ENCODE data around the gene NBEA. TPM values are rescaled to one million over a fixed set of nuclear protein-coding genes. Genes with fewer than 3 reads are reported as not detected.
A peak's percentile ranks its signal among the peaks of the same experiment; 100 is the strongest.

The NBEA gene
- total and polyA plus RNA-seq, 12 donors = 3.1 to 19.7 (median 14.2) TPM

DNA sequence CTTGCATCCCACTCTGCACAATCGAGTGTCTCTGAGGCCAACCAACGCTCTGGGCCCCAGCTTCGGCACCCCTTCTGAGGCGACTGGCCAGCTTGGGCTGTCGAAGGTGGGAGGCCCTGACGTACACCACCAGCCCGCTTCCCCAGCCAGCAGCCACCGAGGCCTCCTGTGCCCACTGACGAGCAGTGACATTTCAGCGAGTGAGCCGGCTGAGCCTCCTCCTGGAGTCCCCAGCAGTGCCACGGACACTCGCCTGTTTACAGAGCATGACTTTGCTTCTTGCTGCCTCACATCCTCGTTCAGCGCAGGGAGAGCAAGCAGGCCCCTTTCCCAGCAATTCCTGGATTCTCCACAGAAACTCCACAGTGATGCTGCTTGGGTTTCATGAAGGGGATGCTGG is 774.7 kb downstream of the NBEA start:
- H3K4me1 ChIP-seq (replicated peaks in 1 of 2) = peaks cover 4% of the 10 kb centered on the region in 2 donors
- whole genome bisulfite sequencing, 4 donors = 84 to 95% (median 92%) methylated on average over 7 to 15 of the region's 15 CpGs
- no peak for TF ChIP-seq POLR2A (IDR thresholded peaks at IDR 0.05)
- TF ChIP-seq, protein P1, sequence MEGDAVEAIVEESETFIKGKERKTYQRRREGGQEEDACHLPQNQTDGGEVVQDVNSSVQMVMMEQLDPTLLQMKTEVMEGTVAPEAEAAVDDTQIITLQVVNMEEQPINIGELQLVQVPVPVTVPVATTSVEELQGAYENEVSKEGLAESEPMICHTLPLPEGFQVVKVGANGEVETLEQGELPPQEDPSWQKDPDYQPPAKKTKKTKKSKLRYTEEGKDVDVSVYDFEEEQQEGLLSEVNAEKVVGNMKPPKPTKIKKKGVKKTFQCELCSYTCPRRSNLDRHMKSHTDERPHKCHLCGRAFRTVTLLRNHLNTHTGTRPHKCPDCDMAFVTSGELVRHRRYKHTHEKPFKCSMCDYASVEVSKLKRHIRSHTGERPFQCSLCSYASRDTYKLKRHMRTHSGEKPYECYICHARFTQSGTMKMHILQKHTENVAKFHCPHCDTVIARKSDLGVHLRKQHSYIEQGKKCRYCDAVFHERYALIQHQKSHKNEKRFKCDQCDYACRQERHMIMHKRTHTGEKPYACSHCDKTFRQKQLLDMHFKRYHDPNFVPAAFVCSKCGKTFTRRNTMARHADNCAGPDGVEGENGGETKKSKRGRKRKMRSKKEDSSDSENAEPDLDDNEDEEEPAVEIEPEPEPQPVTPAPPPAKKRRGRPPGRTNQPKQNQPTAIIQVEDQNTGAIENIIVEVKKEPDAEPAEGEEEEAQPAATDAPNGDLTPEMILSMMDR (IDR thresholded peaks at IDR 0.05) = no peak
- no peaks in the 10 kb centered on the region for H3K27me3 ChIP-seq
- DNase-seq = no peak
- no peak overlapping the region for H3K4me3 ChIP-seq
- H3K9me3 ChIP-seq (replicated peaks in 1 of 3) = no peaks in the 10 kb centered on the region
- intact Hi-C loops (cut with DNase I) = no loop called here
- no peak overlapping the region for H3K27ac ChIP-seq
- H3K36me3 ChIP-seq (replicated peaks in 1 of 2) = no peaks in the 10 kb centered on the region

- Histone ChIP-seq H3K27ac (no peak overlapping the region), H3K9me3 (replicated peaks in 1 of 3) (no peaks in the 10 kb centered on the region), H3K4me3 (no peak overlapping the region), H3K27me3 (no peaks in the 10 kb centered on the region), H3K4me1 (replicated peaks in 1 of 2) (peaks cover 4 to 8% of the 10 kb centered on the region in 2 donors), H3K36me3 (replicated peaks in 1 of 2) (no peaks in the 10 kb centered on the region)
- TF ChIP-seq, protein P1 (IDR thresholded peaks at IDR 0.05) = no peak
- TF ChIP-seq POLR2A (IDR thresholded peaks at IDR 0.05) = no peak
- DNase-seq = no peak
- intact Hi-C loops (cut with DNase I) = no loop called here
- WGBS, 4 donors = 51 to 70% (median 62%) methylated on average over 5 of the region's 5 CpGs
These were observed 776.0 kb downstream of the NBEA start for GRCh38 chr13:35718084-35718483.

DNA sequence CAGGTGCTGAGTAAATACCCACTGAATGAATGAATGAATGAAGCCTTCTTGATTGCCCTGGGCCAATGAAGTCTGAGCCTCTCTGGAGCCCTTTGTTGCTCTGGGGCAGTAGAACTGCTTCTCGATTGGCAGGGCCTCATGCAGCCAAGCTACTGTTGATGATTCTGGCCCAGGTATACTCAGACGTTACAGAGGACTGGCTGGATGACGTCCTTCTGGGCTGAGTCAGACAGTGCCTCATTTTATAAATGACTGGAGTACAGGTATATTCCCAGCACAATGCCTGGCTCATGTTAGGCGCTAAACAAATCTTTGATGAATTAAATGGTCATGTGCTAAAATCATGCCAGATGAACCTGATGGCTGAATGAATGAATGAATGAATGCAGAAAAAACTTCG is 778.2 kb downstream of the NBEA start:
- intact Hi-C loops (cut with DNase I) = no loop called here

DNA sequence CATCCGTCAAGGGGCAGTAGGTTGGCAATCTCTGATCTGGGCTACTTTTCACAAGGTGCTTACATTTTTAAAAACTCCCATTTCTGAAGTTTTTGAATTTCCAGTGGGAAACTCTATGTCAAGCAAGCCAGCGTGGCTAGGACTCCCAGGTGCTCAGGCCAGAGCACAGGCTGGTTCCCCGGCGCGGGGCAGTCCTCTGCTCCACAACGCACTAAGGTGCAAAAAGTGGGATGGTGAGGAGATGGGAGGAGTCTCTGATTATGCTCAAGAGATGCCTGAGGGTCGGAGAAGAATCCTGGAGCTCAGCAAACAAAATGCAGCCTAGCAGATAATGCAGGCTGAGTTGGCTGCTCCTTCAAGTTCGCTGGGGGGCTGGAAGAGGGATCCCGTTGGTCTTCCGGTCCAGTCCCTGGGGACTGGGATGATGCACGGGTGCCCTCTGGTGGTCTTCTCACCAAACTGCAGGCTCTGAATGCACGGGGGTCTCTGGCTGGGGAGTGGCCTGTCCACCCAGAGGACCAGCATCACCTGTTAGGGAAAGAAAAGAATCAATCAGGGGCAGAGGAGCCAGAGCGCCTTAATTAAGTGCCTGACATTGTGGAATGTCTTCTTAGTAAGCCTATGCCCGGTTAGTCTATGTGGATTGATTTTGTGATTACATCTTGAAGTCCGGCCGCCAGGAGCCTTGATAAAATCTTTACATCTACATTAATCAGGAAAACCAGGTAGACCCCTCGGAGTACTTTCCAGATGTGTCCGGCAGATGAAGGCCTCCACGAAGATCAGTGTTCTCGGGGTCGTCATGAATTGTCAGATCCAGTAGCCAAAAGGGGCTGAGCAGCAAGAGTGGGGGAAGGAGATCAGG is 778.9 kb downstream of the NBEA start:
- no peak overlapping the region for H3K27ac ChIP-seq
- peaks cover 4 to 24% of the 10 kb centered on the region in 2 donors for H3K4me1 ChIP-seq (replicated peaks in 1 of 2)
- H3K27me3 ChIP-seq = no peaks in the 10 kb centered on the region
- H3K36me3 ChIP-seq (replicated peaks in 1 of 2) = no peaks in the 10 kb centered on the region
- DNase-seq = peak; percentile 29 to 74 (median 52)
- peak overlapping the region in 1 of 4 donors; percentile 41 for H3K4me3 ChIP-seq
- intact Hi-C loops (cut with DNase I) = no loop called here
- no peaks in the 10 kb centered on the region for H3K9me3 ChIP-seq (replicated peaks in 1 of 3)
- no peak for TF ChIP-seq POLR2A (IDR thresholded peaks at IDR 0.05)
- TF ChIP-seq, protein P1 (IDR thresholded peaks at IDR 0.05) = peak; percentile 73 to 96 (median 85)
- 31 to 40% (median 36%) methylated on average over 18 to 21 of the region's 21 CpGs for WGBS, 4 donors

More for the DNA sequence above, 778.2 kb downstream of the NBEA start:
- TF ChIP-seq, protein P1 (IDR thresholded peaks at IDR 0.05) = no peak
- no peak for TF ChIP-seq POLR2A (IDR thresholded peaks at IDR 0.05)
- DNase-seq = no peak
- H3K4me1 ChIP-seq (replicated peaks in 1 of 2) = peaks cover 4 to 24% of the 10 kb centered on the region in 2 donors
- H3K27me3 ChIP-seq = no peaks in the 10 kb centered on the region
- H3K4me3 ChIP-seq = no peak overlapping the region
- 65 to 81% (median 69%) methylated on average over 5 of the region's 5 CpGs for WGBS, 4 donors
- H3K36me3 ChIP-seq (replicated peaks in 1 of 2) = no peaks in the 10 kb centered on the region
- no peaks in the 10 kb centered on the region for H3K9me3 ChIP-seq (replicated peaks in 1 of 3)
- H3K27ac ChIP-seq = no peak overlapping the region

Small RNAs within 50 kb of the gene (small RNA-seq; reads per million reads assigned to genes)
- 0 reads per million in 2 donors for gene RF00017
